ENCODE results near the gene PMEL.

GRCh38 chr12:55957106-55957859, 8.6 kb downstream of the PMEL start:
- TF ChIP-seq CTCF (conservative IDR thresholded peaks at IDR 0.05; ENCODE audit: low read depth, low read length) (no peak), EZH2phosphoT487 (IDR thresholded peaks at IDR 0.05; ENCODE audit: borderline replicate concordance, low read length) (no peak), EZH2 (IDR thresholded peaks at IDR 0.05; ENCODE audit: low read length, unreplicated experiment) (no peak)

Measured in PC-3 (cell line).